ENCODE measurements around the gene TTYH3. TPM values are rescaled to one million over a fixed set of nuclear protein-coding genes. Genes with fewer than 3 reads are reported as not detected.

The TTYH3 gene
- total and polyA plus RNA-seq, 2 of the 13 experiments (the other 11 are each of a cell fraction or from before 2014, with no cell fraction given): 26.3 to 50.0 TPM

GRCh38 chr7:2663121-2663886 lies 31.5 kb downstream of the TTYH3 start (continued):
- TF ChIP-seq PITX1 (CRISPR knock-in tag; IDR thresholded peaks at IDR 0.05) (peak; percentile 93), TFE3 (CRISPR knock-in tag; IDR thresholded peaks at IDR 0.05) (peak; percentile 91), ZNF235 (CRISPR knock-in tag; IDR thresholded peaks at IDR 0.05; ENCODE audit: borderline replicate concordance) (no peak), GABPB1 (CRISPR knock-in tag; IDR thresholded peaks at IDR 0.05) (peak; percentile 94), GZF1 (CRISPR knock-in tag; IDR thresholded peaks at IDR 0.05) (peak; percentile 83; the same call in 1 of the 2 replicates), ZNF124 (CRISPR knock-in tag; IDR thresholded peaks at IDR 0.05) (peak; percentile 91), ZNF121 (CRISPR knock-in tag; IDR thresholded peaks at IDR 0.05) (peak; percentile 71; the same call in 1 of the 2 replicates), NR2F2 (IDR thresholded peaks at IDR 0.05; ENCODE audit: borderline replicate concordance, low read depth) (peak; percentile 92), ZNF546 (CRISPR knock-in tag; conservative IDR thresholded peaks at IDR 0.05) (peak; percentile 82; the same call in 1 of the 2 replicates), ZNF740 (CRISPR knock-in tag; IDR thresholded peaks at IDR 0.05) (no peak), KLF11 (CRISPR knock-in tag; IDR thresholded peaks at IDR 0.05) (peak; percentile 96), ZBTB7A (CRISPR knock-in tag; IDR thresholded peaks at IDR 0.05) (peak; percentile 95), TAF1 (CRISPR knock-in tag; IDR thresholded peaks at IDR 0.05) (peak; percentile 30; the same call in 1 of the 2 replicates)

Data from HepG2 (cell line).